Measurements from ENCODE around the gene RSBN1.

DNA sequence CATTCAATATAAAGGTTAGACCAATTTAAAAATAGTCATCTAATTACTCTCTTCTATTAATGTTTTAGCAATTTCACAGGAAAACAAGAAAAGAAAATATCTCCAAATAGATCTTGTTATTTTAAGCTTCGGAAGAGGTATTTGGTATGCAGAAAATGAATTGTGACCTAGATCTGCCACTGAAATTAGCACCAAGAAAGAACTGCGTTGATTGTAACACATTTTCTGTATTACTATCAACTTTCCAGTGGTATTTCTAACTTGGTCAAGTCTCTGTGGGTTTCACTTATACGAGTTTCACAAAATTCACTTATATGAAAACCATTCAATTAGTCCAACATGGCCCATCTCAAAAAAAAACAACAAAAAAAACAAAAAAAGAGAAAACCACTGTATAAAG, 11.8 kb downstream of the RSBN1 start:
- TF ChIP-seq, protein P1, sequence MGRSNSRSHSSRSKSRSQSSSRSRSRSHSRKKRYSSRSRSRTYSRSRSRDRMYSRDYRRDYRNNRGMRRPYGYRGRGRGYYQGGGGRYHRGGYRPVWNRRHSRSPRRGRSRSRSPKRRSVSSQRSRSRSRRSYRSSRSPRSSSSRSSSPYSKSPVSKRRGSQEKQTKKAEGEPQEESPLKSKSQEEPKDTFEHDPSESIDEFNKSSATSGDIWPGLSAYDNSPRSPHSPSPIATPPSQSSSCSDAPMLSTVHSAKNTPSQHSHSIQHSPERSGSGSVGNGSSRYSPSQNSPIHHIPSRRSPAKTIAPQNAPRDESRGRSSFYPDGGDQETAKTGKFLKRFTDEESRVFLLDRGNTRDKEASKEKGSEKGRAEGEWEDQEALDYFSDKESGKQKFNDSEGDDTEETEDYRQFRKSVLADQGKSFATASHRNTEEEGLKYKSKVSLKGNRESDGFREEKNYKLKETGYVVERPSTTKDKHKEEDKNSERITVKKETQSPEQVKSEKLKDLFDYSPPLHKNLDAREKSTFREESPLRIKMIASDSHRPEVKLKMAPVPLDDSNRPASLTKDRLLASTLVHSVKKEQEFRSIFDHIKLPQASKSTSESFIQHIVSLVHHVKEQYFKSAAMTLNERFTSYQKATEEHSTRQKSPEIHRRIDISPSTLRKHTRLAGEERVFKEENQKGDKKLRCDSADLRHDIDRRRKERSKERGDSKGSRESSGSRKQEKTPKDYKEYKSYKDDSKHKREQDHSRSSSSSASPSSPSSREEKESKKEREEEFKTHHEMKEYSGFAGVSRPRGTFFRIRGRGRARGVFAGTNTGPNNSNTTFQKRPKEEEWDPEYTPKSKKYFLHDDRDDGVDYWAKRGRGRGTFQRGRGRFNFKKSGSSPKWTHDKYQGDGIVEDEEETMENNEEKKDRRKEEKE (IDR thresholded peaks at IDR 0.05; ENCODE audit: borderline replicate concordance in 1 of 2, control insufficient read depth in 1 of 2, low read depth in 2 of 2, low read length in 1 of 2) = no peak
- TF ChIP-seq, protein P2, sequence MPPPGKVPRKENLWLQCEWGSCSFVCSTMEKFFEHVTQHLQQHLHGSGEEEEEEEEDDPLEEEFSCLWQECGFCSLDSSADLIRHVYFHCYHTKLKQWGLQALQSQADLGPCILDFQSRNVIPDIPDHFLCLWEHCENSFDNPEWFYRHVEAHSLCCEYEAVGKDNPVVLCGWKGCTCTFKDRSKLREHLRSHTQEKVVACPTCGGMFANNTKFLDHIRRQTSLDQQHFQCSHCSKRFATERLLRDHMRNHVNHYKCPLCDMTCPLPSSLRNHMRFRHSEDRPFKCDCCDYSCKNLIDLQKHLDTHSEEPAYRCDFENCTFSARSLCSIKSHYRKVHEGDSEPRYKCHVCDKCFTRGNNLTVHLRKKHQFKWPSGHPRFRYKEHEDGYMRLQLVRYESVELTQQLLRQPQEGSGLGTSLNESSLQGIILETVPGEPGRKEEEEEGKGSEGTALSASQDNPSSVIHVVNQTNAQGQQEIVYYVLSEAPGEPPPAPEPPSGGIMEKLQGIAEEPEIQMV (tag; conservative IDR thresholded peaks at IDR 0.05; ENCODE audit: low read depth) = no peak
- TF ChIP-seq, protein P3, sequence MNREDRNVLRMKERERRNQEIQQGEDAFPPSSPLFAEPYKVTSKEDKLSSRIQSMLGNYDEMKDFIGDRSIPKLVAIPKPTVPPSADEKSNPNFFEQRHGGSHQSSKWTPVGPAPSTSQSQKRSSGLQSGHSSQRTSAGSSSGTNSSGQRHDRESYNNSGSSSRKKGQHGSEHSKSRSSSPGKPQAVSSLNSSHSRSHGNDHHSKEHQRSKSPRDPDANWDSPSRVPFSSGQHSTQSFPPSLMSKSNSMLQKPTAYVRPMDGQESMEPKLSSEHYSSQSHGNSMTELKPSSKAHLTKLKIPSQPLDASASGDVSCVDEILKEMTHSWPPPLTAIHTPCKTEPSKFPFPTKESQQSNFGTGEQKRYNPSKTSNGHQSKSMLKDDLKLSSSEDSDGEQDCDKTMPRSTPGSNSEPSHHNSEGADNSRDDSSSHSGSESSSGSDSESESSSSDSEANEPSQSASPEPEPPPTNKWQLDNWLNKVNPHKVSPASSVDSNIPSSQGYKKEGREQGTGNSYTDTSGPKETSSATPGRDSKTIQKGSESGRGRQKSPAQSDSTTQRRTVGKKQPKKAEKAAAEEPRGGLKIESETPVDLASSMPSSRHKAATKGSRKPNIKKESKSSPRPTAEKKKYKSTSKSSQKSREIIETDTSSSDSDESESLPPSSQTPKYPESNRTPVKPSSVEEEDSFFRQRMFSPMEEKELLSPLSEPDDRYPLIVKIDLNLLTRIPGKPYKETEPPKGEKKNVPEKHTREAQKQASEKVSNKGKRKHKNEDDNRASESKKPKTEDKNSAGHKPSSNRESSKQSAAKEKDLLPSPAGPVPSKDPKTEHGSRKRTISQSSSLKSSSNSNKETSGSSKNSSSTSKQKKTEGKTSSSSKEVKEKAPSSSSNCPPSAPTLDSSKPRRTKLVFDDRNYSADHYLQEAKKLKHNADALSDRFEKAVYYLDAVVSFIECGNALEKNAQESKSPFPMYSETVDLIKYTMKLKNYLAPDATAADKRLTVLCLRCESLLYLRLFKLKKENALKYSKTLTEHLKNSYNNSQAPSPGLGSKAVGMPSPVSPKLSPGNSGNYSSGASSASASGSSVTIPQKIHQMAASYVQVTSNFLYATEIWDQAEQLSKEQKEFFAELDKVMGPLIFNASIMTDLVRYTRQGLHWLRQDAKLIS (CRISPR knock-in tag; IDR thresholded peaks at IDR 0.05) = no peak
- no peak for TF ChIP-seq ZBTB7A (IDR thresholded peaks at IDR 0.05; ENCODE audit: borderline replicate concordance, control insufficient read depth, low read depth, low read length)
- TF ChIP-seq KDM5B (IDR thresholded peaks at IDR 0.05; ENCODE audit: insufficient replicate concordance, low read depth, low read length) = no peak
- TF ChIP-seq, protein P4, sequence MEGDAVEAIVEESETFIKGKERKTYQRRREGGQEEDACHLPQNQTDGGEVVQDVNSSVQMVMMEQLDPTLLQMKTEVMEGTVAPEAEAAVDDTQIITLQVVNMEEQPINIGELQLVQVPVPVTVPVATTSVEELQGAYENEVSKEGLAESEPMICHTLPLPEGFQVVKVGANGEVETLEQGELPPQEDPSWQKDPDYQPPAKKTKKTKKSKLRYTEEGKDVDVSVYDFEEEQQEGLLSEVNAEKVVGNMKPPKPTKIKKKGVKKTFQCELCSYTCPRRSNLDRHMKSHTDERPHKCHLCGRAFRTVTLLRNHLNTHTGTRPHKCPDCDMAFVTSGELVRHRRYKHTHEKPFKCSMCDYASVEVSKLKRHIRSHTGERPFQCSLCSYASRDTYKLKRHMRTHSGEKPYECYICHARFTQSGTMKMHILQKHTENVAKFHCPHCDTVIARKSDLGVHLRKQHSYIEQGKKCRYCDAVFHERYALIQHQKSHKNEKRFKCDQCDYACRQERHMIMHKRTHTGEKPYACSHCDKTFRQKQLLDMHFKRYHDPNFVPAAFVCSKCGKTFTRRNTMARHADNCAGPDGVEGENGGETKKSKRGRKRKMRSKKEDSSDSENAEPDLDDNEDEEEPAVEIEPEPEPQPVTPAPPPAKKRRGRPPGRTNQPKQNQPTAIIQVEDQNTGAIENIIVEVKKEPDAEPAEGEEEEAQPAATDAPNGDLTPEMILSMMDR (IDR thresholded peaks at IDR 0.05 in 2 of 3, conservative IDR thresholded peaks at IDR 0.05 in 1 of 3; ENCODE audit: insufficient read depth in 2 of 3, low read depth in 1 of 3, low read length in 3 of 3) = no peak
- no peak for TF ChIP-seq POLR2G (IDR thresholded peaks at IDR 0.05; ENCODE audit: low read depth, low read length)
